ENCODE results near the gene ESAM.
"Not testable (repeated sequence)": the region's sequence is repeated elsewhere in the genome, so short reads cannot be mapped to it uniquely, and the experiment has no call there.

Gene ESAM

GRCh38 chr11:124762105-124762623 lies at the start of gene ESAM:
Gene ESAM, minus strand, starts transcription at chr11:124762290. Its CDS starts 136 bp downstream, at chr11:124762154.
- DNase-seq = no peak

- DNase-seq = no peak
Measured at GRCh38 chr11:124811399-124812125, 49.5 kb upstream of the ESAM start.

- DNase-seq = no peak
Measured at GRCh38 chr11:124807660-124808270, 45.7 kb upstream of the ESAM start.

- DNase-seq = no peak
Measured at GRCh38 chr11:124807201-124807600, 45.1 kb upstream of the ESAM start.

- DNase-seq = no peak
Measured at GRCh38 chr11:124804884-124805283, 42.8 kb upstream of the ESAM start.

- no peak for DNase-seq
Measured at GRCh38 chr11:124801636-124802312, 39.7 kb upstream of the ESAM start.

- DNase-seq = no peak
Measured at GRCh38 chr11:124801014-124801413, 38.9 kb upstream of the ESAM start.

- no peak for DNase-seq
Measured at GRCh38 chr11:124800226-124800929, 38.3 kb upstream of the ESAM start, which contains the start of gene MSANTD2. Gene MSANTD2, minus strand, starts transcription at chr11:124800406. Its CDS starts 26 bp downstream, at chr11:124800380.

- DNase-seq = no peak
Measured at GRCh38 chr11:124799348-124800225, 37.5 kb upstream of the ESAM start.

- DNase-seq = no peak
Measured at GRCh38 chr11:124798991-124799347, 36.9 kb upstream of the ESAM start.

- no peak for DNase-seq
Measured at GRCh38 chr11:124796312-124796711, 34.2 kb upstream of the ESAM start.

GRCh38 chr11:124793466-124794278 lies 31.6 kb upstream of the ESAM start:
- no peak for DNase-seq

- DNase-seq = no peak
Measured at GRCh38 chr11:124791626-124792341, 29.7 kb upstream of the ESAM start.

- DNase-seq = no peak
Measured at GRCh38 chr11:124788521-124788920, 26.4 kb upstream of the ESAM start.

GRCh38 chr11:124784051-124784450 lies 22.0 kb upstream of the ESAM start:
- no peak for DNase-seq

GRCh38 chr11:124783002-124783401 lies 20.9 kb upstream of the ESAM start:
- no peak for DNase-seq

GRCh38 chr11:124779568-124779967 lies 17.5 kb upstream of the ESAM start:
- no peak for DNase-seq

GRCh38 chr11:124778281-124778680 lies 16.2 kb upstream of the ESAM start:
- no peak for DNase-seq

- no peak for DNase-seq
Measured at GRCh38 chr11:124776865-124777645, 15.0 kb upstream of the ESAM start.

GRCh38 chr11:124770959-124771358 lies 8.9 kb upstream of the ESAM start:
- not testable (repeated sequence) for DNase-seq

All from NCI-H1048 (cell line).